HK-2 (cell line): ENCODE results near the gene MLPH.
"Not testable (repeated sequence)": the region's sequence is repeated elsewhere in the genome, so short reads cannot be mapped to it uniquely, and the experiment has no call there.

Experiments
- DNase-seq: peaks from one replicate; pipeline ENCODE4 v3.0.0-alpha.2; 2018; ENCODE audit not compliant: unreplicated experiment

The MLPH gene

GRCh38 chr2:237583385-237584295, 96.6 kb downstream of the MLPH start:
- DNase-seq, result no peak

GRCh38 chr2:237585590-237586221, 98.7 kb downstream of the MLPH start:
- DNase-seq, result no peak

- DNase-seq, result no peak
Measured at GRCh38 chr2:237588044-237588696, 101.1 kb downstream of the MLPH start.

- DNase-seq, result peak; percentile 44
Measured at GRCh38 chr2:237590272-237591140, 103.5 kb downstream of the MLPH start, which contains the start of gene RAB17. Gene RAB17, minus strand, starts transcription at chr2:237590734. Its CDS starts 4,580 bp downstream, at chr2:237586154.

GRCh38 chr2:237591141-237591881, 104.3 kb downstream of the MLPH start:
- DNase-seq, result no peak

- no peak for DNase-seq
Measured at GRCh38 chr2:237592425-237592980, 105.5 kb downstream of the MLPH start.

- no peak for DNase-seq
Measured at GRCh38 chr2:237593036-237593435, 106.0 kb downstream of the MLPH start.

- DNase-seq, result no peak
Measured at GRCh38 chr2:237593596-237594320, 106.7 kb downstream of the MLPH start.

GRCh38 chr2:237594514-237594871, 107.4 kb downstream of the MLPH start:
- no peak for DNase-seq

- not testable (repeated sequence) for DNase-seq
Measured at GRCh38 chr2:237595829-237596519, 108.9 kb downstream of the MLPH start.

GRCh38 chr2:237596520-237597195, 109.6 kb downstream of the MLPH start:
- no peak for DNase-seq

GRCh38 chr2:237597196-237598145, 110.4 kb downstream of the MLPH start:
- no peak for DNase-seq

- DNase-seq, result no peak
Measured at GRCh38 chr2:237598468-237599208, 111.6 kb downstream of the MLPH start.

GRCh38 chr2:237599465-237600110, 112.5 kb downstream of the MLPH start:
- DNase-seq, result no peak

- DNase-seq, result no peak
Measured at GRCh38 chr2:237600205-237600846, 113.3 kb downstream of the MLPH start.
